GM03348 (cell line): ENCODE results near the gene NPLOC4.
"Not testable (repeated sequence)": the region's sequence is repeated elsewhere in the genome, so short reads cannot be mapped to it uniquely, and the experiment has no call there.

Experiments
- DNase-seq: peaks from one replicate; pipeline ENCODE4 v3.0.0; 2012; ENCODE audit warnings: low spot score

The NPLOC4 gene

DNA sequence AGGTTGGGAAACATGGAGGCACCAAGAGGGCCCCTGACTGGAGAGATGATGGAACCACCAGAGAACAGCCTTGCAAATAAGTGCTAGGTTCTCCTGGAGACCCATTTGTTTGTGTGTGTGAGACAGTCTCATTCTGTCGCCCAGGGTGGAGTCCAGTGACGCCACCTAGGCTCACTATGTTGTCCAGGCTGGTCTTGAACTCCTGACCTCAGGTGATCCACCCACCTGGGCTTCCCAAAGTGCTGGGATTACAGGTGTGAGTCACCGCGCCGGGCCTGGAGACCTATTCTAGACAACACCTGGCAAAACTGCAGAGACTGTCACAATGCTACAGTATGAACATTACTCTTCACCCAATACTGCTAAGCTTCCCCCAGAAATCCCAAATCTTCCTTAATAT, 1.5 kb downstream of the NPLOC4 start:
- no peak for DNase-seq

GRCh38 chr17:81631482-81631881, 5.4 kb downstream of the NPLOC4 start:
- DNase-seq, result no peak

GRCh38 chr17:81630274-81630673, 6.6 kb downstream of the NPLOC4 start:
- DNase-seq, result no peak

GRCh38 chr17:81621494-81622130, 15.3 kb downstream of the NPLOC4 start:
- DNase-seq, result no peak

GRCh38 chr17:81618307-81618706, 18.6 kb downstream of the NPLOC4 start:
- DNase-seq, result not testable (repeated sequence)

DNA sequence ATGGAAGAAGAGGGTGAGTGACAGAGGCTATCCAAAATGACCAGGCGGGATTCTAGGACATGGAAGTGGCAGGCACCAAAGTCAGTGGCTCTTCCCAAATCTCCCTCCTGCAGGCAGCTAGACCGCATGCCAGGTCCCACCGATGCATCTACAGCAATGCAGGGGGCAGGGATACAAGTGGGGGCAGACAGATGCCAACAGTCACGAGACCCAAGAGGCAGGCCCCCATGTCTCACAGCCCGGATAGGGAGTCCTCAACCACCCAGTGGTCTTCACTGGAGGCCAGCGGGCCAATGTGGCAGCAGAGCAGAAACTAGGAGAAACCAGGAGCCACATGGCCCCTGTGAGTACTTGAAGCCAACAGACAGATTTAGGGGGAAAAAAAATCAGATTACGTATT, 20.0 kb downstream of the NPLOC4 start:
- no peak for DNase-seq

GRCh38 chr17:81615401-81615930, 21.4 kb downstream of the NPLOC4 start:
- no peak for DNase-seq

DNA sequence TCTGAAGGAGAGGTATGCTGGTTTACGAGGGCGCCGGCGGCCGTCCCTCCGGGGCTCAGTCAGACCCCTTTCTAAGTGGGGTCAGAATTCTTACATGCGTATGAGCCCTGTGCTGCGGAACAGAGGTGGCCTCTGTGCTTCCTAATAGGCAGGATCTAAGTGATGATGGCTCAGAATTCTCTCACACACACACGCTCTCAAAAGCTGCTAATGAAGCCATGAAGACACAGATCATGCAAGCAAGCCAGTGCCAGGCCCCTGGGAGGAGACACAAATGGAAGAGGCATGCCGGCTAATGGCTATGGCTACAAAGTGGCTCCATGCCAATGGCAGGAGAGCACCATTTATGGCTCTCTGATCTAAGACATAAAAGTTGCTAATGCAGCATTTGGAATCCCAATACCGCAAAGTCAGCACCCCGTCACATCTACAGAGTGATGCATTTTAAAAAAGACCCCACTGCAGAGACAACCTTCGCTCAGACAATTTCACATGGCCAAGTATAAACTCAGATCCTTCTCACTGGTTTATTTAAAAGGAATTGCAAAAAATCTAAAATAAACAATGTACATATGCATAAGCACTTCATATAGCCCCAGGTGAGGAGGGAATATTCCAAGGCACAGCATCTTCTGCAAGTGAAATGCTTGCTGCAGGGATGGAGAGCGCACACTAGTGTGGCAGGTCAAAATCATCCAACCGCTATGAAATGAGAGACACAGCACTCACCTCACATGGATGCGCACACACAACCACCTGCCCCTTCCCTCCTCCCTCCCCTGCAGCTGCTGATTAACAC, 24.5 kb downstream of the NPLOC4 start:
- DNase-seq, result no peak

GRCh38 chr17:81609541-81610311, 27.2 kb downstream of the NPLOC4 start:
- DNase-seq, result no peak

GRCh38 chr17:81608605-81609004, 28.3 kb downstream of the NPLOC4 start:
- no peak for DNase-seq

DNA sequence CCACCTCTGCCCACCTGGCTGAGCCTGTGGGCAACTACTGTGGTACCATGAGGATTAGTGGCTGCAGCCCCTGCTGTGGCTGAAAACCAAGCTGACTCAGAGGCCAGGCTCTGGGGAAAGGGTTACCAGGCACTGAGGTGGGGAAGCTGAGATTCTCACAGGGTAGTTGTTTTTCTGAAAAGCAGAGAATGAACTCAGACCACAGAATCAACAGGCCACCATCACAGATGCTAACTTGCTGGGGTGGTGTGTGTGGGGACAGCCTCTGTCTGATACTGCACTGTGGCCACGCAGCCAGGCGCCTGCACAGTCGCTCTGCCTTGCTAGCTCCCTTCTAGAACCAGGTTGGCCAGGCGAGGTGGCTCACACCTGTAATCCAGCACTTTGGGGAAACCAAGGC, 28.8 kb downstream of the NPLOC4 start:
- no peak for DNase-seq

DNA sequence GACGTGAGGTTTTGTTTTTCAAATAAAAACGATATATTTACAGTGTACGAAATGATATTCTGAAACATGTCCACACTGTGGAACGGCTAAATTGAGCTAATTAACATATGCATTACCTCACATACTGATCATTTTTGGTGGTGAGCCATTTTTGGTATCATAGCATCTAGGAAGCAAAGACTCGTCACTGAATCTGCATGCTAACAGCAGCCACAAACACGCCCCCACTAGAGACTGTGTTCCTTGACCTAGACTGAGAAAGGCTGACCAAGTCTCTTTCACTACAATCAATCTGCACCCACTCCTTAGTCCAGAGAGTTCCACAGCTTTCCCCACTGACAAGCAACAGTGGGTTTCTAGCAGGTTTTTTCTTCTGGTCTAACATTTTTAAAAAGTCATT, 29.5 kb downstream of the NPLOC4 start:
- peak; percentile 50 for DNase-seq

DNA sequence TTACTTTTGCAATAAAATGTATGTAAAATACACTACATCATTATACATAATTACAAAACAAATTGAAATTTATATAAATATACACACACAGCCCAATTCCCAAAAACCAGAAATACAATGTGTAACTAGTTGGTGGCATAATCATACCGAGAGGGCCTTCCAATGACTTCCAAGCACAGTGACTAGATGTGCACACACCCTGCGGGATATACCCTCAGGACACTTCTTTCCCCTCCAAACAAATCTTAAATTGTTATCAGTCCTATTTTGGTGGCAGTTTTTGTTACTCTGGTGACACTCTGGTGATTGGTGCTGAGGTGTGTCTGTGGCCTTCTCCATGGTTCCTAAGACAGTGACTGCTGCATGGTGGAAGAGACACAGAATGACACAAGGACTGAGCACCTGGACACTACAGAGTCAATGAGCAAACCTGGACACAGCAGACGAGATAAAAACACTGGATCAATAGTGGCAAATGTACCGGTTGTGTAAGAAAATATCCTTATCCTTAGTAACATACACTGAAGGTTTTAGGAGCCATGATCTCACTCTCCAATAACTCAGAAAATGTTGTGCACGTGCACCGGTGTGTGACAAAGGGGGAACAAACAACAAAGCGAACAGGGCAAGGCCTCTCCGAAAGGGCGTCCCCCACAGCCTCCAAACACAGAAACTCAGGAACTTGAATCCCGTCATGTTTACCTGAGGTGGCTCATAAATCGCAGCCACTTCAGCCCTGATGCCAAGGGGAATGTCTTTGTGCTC, 32.9 kb downstream of the NPLOC4 start:
- no peak for DNase-seq

DNA sequence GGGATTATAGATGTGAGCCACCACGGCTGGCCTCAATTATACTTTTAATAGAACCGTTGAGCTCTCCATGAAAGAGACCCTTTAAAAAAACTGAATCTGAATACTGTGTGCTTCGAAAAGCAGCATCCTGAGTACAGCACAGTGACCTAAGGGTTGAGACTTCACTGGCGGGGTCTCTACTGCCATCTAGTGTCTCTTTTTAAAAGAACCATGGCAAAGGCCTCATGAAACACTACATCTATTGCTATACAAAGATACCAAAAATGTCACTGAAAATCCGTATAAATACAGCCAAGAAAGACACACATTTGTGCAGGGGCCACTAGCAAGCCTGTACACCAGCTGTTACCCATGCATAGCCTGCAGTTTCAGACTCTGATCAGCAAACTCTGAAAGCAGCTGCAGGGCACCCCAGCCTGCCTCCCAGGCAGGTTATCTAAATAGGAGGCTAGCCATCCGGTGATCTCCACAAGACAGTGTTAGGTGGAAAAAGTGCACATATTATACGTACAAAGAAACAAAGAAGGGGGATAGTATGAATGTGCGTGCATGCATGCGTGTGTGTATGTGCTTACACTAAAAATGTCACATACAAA, 35.3 kb downstream of the NPLOC4 start:
- peak; percentile 84 for DNase-seq

- DNase-seq, result peak; percentile 76
These were observed 37.0 kb downstream of the NPLOC4 start for GRCh38 chr17:81599719-81600486.

DNA sequence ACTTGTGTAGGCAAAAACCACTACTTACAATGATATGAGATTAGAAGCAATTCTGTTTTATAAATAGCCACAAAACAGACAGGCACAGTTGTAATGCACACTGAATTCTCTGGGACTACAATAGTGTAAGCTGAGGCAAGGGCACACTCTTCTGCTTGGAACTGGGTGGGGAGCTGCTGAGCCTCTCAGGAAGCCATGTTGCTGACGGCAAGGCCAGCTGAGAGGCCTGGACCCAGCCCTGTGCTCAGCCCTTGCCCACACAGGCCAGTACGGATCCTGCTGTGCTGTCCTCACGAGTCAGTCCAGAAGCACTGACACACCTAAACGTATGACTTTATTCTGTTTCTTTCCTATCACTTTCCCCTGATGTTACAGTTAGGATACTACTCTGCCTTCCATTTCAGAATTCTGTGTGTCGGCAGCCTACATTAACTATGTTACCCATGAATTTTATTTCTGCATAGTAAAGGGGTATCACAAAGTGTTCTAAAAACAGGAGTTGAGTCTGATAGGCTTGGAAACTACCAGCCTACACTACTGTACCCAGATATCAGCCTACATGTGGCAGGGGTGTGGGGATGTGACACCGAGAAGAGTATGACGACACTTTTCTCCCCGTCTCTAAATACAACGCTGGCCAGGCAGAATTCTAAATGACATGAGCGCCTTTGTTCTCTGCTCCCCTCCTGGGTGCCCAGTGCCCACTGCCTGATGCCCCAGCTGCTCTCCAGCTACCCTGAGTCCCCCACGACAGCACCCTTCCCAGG, 43.6 kb downstream of the NPLOC4 start:
- no peak for DNase-seq

- no peak for DNase-seq
These were observed 44.9 kb downstream of the NPLOC4 start for GRCh38 chr17:81591971-81592370.

- DNase-seq, result no peak
These were observed 46.8 kb downstream of the NPLOC4 start for GRCh38 chr17:81590121-81590520.

DNA sequence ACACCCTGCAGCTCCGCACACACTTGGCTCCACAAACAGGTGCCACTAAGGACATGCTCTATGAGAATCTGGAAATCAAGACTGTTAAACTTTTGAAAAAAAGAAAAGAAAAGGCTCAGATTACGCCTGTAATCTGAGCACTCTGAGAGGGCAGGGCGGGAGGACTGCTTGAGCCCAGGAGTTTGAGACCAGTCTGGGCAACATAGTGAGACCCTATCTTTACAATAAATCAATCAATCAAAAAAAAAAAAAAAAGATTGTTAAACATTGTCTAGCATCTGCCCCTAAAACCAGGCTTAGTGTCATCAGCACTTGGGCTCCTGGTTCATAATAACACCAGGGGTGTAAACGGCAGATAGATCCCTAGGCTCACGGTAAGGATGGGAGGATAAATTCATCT, 47.3 kb downstream of the NPLOC4 start:
- no peak for DNase-seq

GRCh38 chr17:81586096-81586495, 50.8 kb downstream of the NPLOC4 start:
- no peak for DNase-seq
